ENCODE data around the gene SHC3.

The SHC3 gene

DNA sequence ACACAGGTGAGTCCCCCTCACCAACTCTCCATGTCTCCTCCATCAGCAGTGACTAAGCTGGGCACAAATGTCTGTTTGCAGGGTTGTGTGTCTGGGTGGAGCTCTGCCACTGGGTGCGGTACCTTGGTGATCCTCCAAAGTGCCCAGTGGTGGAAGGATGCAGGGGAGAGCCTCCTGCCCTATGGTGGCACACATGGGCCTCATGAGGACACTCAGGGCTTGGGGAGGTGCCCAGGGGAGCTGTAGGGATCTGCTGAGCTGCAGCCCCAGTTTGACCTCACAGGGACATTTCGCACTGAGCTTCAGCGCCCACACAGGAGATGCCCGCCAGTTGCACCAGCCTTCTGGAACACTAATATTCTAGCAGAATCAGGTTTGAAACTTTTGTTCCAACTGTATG, 157.9 kb downstream of the SHC3 start:
- DNase-seq, result no peak

DNA sequence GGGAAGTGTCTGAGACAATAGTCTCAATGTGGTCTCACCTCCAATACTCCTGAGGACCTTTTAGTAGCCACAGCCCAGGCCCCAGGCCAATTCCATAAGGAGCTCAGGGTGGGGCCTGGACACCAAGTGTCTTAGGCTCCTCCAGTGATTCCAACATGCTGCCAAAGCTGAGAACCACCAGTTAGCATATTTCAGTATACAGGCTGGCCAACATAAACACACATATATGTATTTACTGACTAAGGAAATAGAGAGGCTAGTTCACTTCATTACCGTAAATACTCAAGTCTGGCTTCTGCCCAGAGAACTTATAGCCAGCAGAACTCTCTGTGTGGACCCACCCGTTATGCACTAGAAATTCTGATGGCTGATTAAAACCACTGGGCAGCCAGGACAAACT, 163.3 kb downstream of the SHC3 start:
- no peak for DNase-seq

DNA sequence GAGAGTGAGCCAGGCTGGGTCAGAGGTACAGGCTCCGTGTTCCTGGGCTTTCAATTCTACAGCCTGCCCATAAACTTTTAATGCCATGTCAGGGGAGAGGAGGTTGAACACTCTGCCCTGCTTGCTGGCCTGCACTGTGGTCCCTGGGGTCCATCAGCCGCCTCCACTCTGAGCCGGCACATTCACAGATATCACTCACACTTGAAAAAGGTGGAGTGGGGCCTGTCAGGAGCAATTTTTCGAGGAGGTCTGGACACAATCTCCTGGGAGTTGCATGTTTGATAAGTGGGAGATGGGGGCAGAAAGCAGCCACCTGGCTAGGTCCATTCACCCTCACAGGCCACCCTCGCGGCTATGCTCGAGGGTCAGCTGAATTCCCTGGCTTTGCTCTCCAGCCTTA, 164.5 kb downstream of the SHC3 start:
- no peak for DNase-seq

DNA sequence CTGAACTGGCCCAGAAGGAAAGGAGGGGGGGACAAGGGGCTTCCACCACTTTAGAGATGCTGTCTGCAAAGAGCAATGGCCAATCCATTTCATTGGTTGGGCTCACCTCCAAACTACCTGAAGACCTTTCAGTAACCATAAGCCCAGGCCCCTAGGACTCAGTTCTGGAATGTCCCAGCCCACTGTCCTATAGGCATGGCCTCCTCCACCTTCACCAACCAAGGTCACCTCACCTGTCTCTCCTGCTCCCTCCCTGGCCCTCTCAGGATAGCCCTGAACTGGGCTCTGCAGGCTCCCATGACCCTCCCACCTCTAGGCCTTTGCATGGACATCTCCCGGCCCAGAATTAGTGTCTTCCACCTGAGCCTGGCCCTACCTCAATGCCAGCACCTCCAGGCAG, 165.0 kb downstream of the SHC3 start:
- no peak for DNase-seq

DNA sequence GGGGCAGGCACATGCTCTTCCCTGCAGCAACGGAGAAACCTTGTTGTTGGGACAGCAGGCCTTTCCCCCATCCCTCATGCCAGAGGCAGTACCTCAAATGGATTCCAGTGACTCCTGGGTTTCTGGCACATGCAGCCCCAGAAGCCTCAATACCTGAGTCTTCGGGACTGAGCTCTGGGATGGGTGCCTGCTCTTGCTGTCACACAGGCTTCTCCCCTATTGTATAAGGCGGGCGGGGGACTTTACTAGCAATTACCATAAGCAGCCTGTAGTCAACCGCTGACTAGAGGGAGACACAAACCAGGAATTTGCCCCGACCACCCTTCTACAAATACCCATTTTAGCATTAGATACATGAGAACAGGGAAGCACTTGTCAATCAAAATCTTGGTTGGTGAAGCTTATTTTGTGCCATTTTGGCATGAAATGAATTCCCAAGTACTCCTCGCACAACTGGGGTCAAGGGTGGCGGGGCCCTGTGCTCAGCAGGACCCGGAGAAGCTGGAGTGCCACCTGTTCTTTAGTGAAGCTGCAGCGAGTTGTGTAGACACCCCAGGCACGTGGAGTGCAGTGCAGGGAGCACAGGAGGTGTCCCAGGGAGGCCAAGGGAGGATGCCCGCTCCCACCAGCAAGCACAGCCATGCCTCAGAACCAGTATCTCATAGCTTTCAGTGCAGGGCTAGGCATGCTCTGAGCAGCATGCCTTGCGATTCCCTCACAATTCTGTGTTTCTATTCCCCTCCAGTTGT, 166.2 kb downstream of the SHC3 start:
- no peak for DNase-seq

DNA sequence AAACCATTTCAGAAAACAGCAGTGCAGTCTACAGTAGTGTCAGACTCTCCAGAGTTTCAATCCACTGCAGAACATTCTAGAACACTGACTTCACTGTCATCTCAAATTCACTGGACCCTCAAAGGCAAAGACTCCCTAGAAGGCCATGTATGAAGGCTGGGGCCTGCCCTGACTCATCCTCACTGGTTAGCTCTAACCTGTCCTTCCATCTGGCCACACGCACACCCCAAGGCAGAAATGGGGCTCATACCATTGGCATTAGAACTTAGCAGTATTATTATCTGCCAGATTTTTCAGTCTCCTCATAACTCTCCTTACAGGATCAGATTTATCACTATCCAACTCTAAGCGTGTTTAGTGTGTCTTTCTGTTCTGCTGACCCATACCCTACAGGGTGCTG, 166.9 kb downstream of the SHC3 start:
- no peak for DNase-seq

DNA sequence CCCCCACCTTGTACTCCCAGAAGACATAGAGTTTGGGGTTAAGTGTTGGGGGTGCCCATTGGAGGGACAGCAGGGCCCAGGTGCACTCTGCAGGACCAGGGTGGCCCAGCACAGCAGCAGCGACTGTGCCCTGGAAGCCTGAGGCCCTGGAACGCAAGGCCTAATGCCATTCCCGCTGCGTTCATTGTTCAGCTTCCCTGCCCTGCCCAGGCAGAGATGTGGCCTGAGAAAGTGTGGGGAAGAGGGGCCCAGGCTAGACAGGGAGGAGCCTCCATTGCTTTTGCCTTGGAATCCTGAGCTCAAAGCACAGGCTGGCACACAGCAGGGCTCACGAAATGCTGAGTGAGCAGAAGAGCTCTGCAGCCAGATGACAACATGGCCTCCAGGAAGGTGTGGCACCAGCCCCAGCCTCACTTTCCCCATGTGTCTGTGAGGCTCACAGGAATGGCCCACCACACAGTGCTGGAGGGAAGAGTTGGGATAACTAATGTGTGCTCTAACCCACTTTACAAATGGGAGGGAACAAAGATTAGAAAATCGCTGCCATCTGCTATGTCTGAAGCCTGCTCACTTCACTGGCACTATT, 168.0 kb downstream of the SHC3 start:
- no peak for DNase-seq

DNA sequence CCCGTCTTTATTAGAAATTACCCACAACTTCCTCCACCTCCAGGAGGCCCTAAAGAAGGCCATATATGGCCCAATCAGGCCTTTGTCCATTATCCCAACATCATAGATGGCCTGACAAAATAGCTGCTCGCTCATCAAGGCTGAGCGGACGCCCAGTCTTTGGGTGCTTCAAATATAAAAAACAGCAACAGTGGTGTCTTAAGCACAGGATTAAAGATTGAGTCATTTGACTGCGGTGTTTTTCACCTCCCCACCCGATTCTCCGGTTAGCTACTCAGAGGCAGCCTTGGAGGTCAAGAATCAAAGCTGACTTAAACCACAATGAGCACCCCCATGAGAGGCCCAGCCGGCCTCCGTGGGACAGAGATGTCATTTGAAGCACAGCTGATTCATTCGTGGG, 168.6 kb downstream of the SHC3 start:
- DNase-seq, result no peak

DNA sequence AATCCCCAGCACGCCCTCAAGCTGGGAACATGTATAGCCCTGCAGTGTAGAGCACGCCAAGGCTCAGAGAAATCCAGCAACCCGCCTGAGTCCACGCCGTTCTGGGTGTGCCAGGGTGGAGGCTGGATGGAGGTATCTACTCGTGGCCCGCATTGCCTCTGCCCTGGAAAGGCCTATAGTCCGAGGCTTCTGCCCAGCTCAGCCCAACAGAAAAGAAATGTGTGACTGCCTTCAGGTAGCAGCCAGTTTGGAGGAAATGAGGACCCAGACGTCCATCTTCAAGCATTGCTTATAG, 169.1 kb downstream of the SHC3 start:
- no peak for DNase-seq

DNA sequence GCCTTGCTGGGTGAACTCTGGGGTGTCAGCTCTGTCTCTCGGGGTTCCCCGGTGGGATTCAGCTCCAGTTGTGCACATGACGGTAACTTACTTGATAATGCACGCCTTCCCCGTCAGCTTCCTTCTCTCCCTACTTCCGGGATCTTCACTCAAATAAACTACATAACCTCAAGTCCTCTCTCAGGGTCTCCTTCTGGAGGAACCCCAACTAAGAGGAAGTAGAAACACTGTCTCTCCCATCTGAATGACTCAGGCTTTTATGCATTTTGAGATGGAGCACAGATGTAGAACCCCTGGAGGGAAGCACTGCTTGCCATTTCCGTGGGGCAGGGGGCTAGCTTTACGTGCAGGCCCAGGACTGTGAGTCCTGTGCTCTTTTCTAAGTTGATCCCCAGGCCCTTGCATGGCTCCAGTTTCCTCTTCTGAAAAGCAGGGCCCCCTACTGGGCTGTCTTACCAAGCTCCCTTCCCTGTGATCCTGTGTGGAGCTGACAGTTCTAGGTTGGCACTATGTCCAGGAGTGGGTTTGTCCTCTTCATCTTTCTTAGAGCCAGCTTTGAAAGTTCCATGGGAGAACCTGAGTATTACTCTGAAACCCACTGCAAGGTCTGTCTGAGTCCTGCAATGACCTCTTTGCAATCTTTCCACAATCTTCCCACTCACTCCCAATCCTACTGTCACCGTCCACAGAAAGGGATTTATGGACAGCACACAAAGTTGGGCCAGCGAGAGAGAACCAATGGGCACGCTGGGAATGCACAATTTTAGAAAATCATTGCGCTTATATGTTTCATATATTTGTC, 169.7 kb downstream of the SHC3 start:
- DNase-seq, result no peak

DNA sequence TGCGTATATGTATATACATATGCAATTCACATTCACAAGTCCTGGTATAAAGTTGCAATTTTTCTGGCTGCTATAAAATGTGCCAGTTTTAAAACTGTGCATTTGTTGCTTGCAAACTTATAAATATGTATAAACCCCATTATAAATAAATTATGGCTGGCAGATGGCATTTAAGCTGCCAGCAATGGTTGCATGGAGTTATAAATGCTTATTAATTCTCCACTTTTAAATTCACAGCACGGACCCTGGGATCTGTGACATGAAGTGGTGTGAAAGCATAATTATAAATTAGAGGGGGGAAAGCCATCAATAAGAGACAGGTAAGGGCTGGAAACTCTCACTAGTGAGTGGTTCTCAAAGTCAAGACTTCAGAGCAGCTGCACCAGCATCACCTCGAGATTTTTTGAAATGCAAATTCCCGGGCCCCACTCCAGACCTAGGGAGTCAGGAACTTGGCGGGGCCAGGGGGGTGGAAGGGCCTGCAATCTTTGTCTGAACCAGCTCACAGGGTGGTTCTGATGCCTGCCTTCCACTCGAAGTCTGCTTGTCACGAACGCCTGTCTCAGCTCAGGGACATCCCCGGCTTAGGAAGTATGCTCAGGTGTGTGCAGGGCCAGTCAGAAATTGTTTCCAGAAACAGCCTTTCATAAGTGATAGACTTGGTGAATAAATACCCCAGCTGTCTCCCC, 170.4 kb downstream of the SHC3 start:
- DNase-seq, result no peak

DNA sequence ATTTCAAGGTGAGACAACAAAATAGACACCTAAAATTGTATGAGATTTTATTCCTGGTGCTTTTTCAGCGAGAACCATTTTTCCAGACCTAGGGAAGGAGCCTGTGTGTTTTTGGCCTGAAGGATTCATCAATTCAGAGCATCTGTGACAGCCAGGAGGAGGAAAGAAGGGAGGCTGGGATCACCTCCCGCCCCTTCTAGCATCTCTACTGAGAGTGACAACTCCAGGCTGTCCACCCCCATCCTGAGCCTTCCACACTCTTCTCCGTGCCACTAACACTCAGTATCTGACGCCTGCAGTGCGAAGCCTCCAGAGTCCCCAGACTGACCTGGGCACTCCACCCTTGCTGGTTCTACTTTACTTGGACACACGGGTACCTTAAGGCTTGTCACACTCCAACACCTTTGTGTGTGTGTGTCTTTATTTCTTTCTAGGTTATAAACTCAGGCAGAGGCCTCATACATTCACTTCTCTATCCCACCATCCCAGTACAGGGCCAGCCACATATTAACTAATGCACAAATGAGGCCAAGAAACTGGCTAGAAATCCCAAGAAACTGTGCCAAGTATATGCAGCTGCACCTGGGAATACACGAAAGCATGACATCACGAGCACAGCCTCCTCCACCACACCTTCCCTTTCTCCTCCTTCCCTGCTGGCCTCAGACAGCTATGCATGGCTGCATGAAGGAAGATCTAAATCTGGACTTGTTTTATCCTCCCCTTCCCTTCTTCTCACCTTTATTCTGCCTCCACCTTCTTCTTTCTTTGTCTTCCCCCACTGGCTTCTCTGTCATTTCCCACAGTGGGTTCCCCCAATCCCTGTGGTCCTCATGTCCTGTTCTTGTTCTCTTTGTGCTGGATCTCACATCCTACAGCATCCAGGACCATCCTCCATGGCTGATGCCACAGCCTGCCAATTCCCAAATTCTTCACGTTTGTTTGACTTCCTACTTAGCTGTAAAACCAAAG, 171.3 kb downstream of the SHC3 start:
- DNase-seq, result no peak

DNA sequence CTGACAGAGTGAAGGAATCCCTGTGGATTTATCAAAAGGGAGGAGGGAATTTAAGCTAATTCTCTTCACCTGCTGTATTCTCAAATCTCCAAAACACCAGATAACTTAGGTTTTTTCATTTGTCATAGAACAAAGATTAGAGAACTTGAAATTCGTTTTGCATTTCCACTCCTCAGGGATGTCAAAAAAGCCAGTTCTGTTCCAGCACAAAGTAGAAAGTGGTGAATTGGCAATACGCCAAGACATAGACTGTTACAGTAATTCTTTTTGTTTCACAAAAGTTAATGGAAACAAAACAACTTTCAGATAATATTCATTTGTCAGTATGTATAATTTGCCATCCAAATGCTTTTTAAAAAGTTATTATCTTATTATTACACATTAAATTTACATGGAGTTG, 172.4 kb downstream of the SHC3 start:
- DNase-seq, result no peak

DNA sequence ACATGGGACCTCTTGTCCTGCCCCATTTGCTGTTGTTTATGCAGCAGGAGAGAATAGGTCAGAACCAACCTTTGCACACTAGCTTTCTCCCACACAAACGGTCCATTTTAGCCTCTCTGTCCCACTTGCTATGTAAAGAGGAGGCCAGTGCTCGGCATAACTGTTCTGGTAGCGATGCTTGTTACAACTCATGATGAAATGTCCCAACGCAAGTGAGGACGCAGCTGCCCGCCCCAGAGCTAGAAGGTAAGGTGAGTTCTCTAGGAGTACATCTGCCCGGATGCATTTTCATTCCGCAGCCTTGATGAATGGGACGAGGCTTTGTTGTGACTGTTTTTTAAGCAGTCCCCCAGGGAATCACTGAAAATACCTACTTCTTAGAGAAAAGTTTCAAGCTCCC, 173.3 kb downstream of the SHC3 start:
- DNase-seq, result no peak

DNA sequence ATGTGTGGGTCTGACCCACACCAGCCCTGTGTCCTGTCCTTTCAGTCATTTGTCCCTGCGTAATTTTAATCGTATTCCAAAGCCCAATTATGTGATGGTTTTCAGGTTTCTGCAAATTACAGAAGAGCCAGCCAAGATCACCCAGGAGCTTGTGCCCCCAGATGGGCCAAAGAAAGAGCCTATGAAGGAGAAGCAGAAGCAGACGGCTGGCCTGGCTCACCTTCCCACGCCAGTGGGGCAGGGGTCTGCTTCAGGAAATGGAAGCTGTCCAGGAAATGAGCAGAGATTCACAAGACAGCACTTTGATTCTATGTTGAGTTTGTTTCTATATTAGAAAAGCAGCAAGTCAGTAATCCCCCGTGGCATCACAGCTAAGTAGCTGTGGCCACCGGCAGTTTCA, 175.6 kb downstream of the SHC3 start:
- no peak for DNase-seq

DNA sequence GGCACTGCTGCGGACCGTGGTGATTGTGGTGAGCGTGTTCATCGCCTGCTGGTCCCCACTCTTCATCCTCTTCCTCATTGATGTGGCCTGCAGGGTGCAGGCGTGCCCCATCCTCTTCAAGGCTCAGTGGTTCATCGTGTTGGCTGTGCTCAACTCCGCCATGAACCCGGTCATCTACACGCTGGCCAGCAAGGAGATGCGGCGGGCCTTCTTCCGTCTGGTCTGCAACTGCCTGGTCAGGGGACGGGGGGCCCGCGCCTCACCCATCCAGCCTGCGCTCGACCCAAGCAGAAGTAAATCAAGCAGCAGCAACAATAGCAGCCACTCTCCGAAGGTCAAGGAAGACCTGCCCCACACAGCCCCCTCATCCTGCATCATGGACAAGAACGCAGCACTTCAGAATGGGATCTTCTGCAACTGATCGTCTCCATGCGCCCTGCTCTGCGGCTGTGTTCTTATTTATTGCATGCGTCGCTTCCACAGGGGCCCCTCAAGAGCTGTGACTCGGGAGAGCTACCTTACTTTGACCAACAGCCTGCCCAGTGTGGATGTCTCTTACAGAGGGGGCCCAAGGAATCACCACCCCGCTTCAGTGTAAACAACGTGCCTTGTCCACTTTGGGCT, 176.6 kb downstream of the SHC3 start:
- no peak for DNase-seq

DNA sequence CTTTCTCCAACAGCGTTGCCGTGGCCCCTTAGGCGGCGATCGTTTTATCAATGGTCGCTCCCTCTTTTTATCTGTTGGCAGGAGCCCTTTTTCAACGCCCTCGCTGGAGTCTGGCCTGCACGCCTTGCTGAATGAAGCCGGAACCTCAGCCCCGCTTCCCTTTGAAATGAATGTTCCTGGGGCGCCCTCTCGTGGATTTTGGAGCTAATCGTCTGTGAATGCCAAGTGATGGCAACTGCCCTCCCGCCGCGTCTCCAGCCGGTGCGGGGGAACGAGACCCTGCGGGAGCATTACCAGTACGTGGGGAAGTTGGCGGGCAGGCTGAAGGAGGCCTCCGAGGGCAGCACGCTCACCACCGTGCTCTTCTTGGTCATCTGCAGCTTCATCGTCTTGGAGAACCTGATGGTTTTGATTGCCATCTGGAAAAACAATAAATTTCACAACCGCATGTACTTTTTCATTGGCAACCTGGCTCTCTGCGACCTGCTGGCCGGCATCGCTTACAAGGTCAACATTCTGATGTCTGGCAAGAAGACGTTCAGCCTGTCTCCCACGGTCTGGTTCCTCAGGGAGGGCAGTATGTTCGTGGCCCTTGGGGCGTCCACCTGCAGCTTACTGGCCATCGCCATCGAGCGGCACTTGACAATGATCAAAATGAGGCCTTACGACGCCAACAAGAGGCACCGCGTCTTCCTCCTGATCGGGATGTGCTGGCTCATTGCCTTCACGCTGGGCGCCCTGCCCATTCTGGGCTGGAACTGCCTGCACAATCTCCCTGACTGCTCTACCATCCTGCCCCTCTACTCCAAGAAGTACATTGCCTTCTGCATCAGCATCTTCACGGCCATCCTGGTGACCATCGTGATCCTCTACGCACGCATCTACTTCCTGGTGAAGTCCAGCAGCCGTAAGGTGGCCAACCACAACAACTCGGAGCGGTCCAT, 177.4 kb downstream of the SHC3 start:
- no peak for DNase-seq

DNA sequence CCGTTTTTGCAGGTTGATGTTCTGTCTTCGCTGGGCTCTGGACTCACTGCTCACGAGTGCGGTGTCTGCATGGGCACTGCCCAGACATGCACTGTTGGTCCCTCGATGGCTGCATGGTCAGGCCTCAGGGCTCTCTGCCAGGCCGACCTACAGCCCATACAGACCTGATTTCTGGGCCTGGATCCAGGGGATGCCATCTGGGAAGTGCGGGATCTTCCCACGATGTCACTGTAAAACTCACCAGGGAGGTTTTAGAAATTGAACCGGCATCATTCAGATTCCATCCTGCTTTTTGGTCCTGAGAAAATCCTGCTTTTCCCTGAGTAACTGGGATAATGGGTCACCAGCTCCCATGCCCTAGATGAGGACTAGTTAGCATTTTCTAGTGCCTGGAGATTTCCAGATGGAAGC, 178.2 kb downstream of the SHC3 start:
- no peak for DNase-seq

DNA sequence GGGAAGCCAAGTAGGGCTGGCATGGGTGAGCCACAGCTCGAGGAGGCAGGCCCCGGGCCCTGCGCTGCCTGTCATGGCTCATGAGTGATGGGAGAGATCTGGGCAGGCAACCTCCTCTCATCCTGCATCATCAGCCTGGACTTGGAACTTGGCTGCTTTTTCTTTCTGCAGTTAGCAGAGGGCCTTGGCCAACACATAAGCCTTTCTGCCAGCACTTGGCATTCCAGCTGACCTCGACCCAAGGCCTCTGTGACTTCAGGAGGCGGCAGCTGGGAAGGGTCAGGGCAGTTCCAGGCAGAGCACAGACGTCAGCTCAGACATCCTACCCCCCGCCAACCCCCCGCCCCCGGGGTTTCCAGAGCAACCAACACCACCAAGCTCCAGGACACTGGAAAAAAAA, 179.7 kb downstream of the SHC3 start:
- no peak for DNase-seq

DNA sequence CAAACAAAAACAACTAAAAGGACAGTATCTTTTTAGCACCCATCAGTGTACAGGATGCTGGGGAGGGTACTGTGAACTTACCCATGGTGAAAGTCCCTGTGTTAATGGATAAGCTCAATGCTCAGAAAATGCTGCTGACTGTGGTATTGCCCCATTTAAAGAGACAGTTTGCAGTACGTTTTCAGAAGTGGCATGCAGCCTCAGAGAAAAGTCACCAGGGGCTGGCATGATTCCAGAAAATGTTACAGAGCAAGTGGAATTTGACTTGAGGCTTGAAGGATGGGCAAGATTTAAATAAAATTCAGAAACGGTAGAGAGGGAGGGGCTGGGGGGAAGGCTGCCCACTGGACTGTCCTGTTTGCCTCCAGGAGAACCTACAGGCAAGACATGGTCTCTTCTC, 180.1 kb downstream of the SHC3 start:
- DNase-seq, result no peak

DNA sequence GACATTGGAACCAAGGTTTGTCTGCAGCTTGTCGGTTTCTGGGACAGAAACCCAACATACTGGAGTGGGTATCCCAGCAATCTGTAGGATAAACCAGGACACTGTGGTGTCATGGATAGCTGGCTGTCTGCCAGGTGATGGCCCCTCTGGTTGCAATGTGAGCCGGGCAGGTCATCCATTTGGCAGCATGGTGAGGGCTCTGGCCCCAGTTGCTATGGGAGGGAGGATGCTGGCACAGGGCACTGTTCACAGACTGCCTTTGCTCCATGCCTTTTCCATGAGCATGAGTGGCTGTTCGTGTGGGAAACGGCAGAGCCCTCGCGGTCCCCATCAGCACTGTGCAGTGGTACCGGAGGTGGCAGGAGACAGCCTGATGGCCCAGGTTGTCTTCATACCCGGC, 181.0 kb downstream of the SHC3 start:
- no peak for DNase-seq
